ENCODE results near the gene DCLRE1B.

DCLRE1B gene

GRCh38 chr1:113904674-113905434 lies at the start of gene DCLRE1B, which contains the start of gene AP4B1:
DCLRE1B (plus strand) TSS chr1:113905326; CDS start chr1:113905587, 261 bp downstream.
AP4B1 (minus strand) TSS chr1:113904799; CDS start chr1:113904717, 82 bp downstream.
- no peak for FAIRE-seq
- DNase-seq (ENCODE audit: insufficient read length, low spot score): peak; percentile 74
- TF ChIP-seq, protein P1, sequence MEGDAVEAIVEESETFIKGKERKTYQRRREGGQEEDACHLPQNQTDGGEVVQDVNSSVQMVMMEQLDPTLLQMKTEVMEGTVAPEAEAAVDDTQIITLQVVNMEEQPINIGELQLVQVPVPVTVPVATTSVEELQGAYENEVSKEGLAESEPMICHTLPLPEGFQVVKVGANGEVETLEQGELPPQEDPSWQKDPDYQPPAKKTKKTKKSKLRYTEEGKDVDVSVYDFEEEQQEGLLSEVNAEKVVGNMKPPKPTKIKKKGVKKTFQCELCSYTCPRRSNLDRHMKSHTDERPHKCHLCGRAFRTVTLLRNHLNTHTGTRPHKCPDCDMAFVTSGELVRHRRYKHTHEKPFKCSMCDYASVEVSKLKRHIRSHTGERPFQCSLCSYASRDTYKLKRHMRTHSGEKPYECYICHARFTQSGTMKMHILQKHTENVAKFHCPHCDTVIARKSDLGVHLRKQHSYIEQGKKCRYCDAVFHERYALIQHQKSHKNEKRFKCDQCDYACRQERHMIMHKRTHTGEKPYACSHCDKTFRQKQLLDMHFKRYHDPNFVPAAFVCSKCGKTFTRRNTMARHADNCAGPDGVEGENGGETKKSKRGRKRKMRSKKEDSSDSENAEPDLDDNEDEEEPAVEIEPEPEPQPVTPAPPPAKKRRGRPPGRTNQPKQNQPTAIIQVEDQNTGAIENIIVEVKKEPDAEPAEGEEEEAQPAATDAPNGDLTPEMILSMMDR (IDR thresholded peaks at IDR 0.05; ENCODE audit: insufficient read depth, missing control alignments): peak; percentile 68

DNA sequence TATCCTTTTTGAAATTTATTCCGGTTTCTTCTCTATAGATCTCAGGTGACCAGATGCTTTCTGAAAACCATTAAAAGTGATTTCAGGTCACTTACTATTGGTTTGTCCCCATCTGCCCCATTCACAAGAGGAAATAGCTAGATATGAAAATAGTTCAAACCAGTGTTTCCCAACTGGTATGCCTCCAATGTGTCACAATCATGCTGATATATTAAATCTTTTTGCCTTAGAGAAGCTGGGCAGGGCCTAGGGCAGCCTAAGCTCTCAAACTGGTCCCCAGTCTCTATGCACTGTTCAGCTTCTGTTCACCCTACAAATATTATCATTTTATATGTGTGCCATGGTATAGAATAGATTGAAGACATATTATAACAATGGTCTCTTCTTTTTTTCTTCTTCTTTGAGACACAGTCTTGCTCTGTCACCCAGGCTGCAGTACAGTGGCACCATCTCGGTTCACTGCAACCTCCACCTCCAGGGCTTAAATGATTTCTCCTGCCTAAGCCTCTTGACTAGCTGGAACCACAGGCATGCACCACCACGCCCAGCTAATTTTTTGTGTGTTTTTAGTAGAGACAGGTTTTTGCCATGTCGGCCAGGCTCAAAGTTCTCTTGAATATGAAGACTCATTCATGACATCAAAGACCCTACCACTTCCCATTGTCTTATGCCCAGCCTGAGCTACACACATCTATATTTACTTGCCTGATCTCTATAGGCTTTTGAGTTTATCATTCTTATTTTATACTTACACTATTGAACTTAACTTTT lies 49.3 kb upstream of the DCLRE1B start:
- TF ChIP-seq, protein P1 (IDR thresholded peaks at IDR 0.05; ENCODE audit: insufficient read depth, missing control alignments): no peak
- DNase-seq (ENCODE audit: insufficient read length, low spot score): no peak

GRCh38 chr1:113856401-113856790 lies 48.7 kb upstream of the DCLRE1B start:
- no peak for FAIRE-seq
- TF ChIP-seq, protein P1 (IDR thresholded peaks at IDR 0.05; ENCODE audit: insufficient read depth, missing control alignments): no peak

More for the DNA sequence above, 49.3 kb upstream of the DCLRE1B start:
- no peak for FAIRE-seq

DNA sequence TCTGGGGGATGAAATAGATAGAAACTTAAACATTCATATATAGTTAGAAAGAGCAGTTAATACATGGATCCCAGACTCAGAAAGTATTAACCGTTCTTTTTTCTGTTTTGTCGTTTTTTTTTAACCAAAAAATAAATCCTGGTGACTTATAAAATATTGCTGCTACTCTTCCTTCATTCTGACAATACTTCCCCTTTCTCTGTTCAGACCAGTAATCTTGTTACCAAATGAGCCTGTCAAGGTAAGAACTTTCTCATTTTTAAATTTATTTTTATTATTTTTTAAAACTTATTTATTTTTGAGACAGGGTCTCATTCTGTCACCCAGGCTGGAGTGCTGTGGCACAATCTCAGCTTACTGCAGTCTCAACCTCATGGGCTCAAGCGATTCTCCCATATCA lies 47.4 kb upstream of the DCLRE1B start:
- FAIRE-seq: no peak
- DNase-seq (ENCODE audit: insufficient read length, low spot score): no peak

More at GRCh38 chr1:113856401-113856790, 48.7 kb upstream of the DCLRE1B start:
- DNase-seq (ENCODE audit: insufficient read length, low spot score): no peak

DNA sequence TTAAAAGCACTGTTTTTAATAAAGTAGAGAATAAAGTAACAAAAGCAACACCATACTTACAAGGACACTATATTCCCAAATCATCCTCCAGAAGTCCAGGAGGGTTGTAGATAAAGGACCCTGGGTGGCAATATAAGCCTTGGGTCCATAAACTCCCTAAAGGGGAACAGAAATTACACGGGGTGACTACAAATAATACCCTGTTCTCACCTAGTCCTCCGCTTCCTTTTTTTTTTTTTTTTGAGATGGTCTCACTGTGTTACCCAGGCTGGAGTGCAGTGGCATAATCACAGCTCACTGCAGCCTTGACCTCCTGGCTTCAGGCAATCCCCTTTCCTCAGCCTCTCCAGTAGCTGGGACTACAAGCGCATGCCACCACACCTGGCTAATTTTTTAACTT lies 46.7 kb upstream of the DCLRE1B start:
- DNase-seq (ENCODE audit: insufficient read length, low spot score) (no peak), FAIRE-seq (no peak)
- TF ChIP-seq, protein P1 (IDR thresholded peaks at IDR 0.05; ENCODE audit: insufficient read depth, missing control alignments): no peak

More for the DNA sequence above, 47.4 kb upstream of the DCLRE1B start:
- TF ChIP-seq, protein P1 (IDR thresholded peaks at IDR 0.05; ENCODE audit: insufficient read depth, missing control alignments): no peak

DNA sequence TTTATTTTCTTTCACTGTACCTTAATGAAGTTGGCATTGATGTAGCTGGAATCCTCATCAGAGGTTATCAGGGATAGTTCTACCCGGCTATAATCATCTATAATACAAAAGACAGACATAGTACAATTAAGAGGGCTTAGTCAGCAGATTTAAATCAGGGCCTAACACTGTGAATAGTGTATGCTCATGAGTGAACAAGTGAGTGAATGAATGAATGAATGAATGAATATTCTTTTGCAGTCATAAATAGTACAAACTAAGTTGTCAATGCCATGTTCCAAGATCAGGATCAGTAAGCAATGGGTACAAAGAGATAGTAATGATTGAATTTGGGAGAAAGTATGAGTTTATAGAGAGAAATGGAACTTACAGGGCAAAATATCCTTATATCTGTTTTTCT lies 46.1 kb upstream of the DCLRE1B start:
- TF ChIP-seq, protein P1 (IDR thresholded peaks at IDR 0.05; ENCODE audit: insufficient read depth, missing control alignments): no peak
- FAIRE-seq (no peak), DNase-seq (ENCODE audit: insufficient read length, low spot score) (no peak)
